Measurements from ENCODE around the gene SLC26A5. TPM values are rescaled to one million over a fixed set of nuclear protein-coding genes. Genes with fewer than 3 reads are reported as not detected.

The SLC26A5 gene
- total RNA-seq, 1 experiment from 2014 or later = not detected

DNA sequence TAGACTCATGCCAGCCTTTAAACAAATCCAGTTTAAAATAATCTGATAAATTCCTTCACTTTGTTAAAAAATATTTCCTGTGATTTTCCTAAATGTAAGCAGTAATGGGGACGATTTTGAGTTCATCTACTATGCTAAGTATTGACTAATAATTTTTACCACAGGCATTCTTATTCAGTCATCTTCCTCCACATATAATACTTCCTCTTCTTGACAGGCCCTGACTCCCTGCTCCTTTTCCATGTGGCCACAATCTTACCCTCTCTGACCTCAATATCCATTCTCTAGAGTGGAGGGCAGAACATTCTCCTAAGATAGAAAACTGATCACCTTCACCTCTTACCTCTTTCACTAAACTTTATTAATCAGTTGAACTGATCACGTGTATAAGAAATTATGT is 109.2 kb downstream of the SLC26A5 start:
- H3K27me3 ChIP-seq (ENCODE audit: control insufficient read depth, insufficient read depth, low read length) = no peaks in the 10 kb centered on the region
- ChIA-PET CTCF (no interaction called here), POLR2A (interaction anchor here (0.5 kb wide), 1 partner anchor 31 kb away, joined by 14 read pairs; no protein-coding TSS in a partner anchor)
- BruUV-seq (replicated peaks) = TSS peak; percentile 27
- H3K4me1 ChIP-seq (ENCODE audit: control insufficient read depth, insufficient read depth, low read length) = no peaks in the 10 kb centered on the region; the same call in none of the 2 replicates
- in situ Hi-C loops (cut with HindIII; ENCODE audit: low pct_unique_long_range_greater_than_20kb, low sequenced_read_pairs) = no loop called here
- peaks cover 36% of the 10 kb centered on the region for H3K36me3 ChIP-seq (ENCODE audit: control insufficient read depth, insufficient read depth, low read length)
- no peak for ATAC-seq
- no peak overlapping the region for H3K4me3 ChIP-seq (ENCODE audit: low read depth in 2 of 2, low read length in 2 of 2)
- no peak for DNase-seq (ENCODE audit: low read depth, low spot score)
- H3K9me3 ChIP-seq (ENCODE audit: control insufficient read depth, insufficient read depth, low read depth, low read length) = no peaks in the 10 kb centered on the region
- no peak overlapping the region for H3K27ac ChIP-seq (ENCODE audit: low read length)
- intact Hi-C loops (cut with micrococcal nuclease; ENCODE audit: unreplicated experiment) = no loop called here
- TF ChIP-seq, protein P1, sequence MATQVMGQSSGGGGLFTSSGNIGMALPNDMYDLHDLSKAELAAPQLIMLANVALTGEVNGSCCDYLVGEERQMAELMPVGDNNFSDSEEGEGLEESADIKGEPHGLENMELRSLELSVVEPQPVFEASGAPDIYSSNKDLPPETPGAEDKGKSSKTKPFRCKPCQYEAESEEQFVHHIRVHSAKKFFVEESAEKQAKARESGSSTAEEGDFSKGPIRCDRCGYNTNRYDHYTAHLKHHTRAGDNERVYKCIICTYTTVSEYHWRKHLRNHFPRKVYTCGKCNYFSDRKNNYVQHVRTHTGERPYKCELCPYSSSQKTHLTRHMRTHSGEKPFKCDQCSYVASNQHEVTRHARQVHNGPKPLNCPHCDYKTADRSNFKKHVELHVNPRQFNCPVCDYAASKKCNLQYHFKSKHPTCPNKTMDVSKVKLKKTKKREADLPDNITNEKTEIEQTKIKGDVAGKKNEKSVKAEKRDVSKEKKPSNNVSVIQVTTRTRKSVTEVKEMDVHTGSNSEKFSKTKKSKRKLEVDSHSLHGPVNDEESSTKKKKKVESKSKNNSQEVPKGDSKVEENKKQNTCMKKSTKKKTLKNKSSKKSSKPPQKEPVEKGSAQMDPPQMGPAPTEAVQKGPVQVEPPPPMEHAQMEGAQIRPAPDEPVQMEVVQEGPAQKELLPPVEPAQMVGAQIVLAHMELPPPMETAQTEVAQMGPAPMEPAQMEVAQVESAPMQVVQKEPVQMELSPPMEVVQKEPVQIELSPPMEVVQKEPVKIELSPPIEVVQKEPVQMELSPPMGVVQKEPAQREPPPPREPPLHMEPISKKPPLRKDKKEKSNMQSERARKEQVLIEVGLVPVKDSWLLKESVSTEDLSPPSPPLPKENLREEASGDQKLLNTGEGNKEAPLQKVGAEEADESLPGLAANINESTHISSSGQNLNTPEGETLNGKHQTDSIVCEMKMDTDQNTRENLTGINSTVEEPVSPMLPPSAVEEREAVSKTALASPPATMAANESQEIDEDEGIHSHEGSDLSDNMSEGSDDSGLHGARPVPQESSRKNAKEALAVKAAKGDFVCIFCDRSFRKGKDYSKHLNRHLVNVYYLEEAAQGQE (IDR thresholded peaks at IDR 0.05; ENCODE audit: insufficient read depth in 1 of 2, low read depth in 2 of 2, low read length in 1 of 2) = no peak
- TF ChIP-seq TCF7L2 (IDR thresholded peaks at IDR 0.05; ENCODE audit: low read depth, low read length) (no peak), POLR2AphosphoS5 (IDR thresholded peaks at IDR 0.05; ENCODE audit: low read depth, low read length) (no peak), SIN3A (IDR thresholded peaks at IDR 0.05; ENCODE audit: borderline replicate concordance, insufficient read depth, low read depth, low read length) (no peak)
- TF ChIP-seq, protein P2, sequence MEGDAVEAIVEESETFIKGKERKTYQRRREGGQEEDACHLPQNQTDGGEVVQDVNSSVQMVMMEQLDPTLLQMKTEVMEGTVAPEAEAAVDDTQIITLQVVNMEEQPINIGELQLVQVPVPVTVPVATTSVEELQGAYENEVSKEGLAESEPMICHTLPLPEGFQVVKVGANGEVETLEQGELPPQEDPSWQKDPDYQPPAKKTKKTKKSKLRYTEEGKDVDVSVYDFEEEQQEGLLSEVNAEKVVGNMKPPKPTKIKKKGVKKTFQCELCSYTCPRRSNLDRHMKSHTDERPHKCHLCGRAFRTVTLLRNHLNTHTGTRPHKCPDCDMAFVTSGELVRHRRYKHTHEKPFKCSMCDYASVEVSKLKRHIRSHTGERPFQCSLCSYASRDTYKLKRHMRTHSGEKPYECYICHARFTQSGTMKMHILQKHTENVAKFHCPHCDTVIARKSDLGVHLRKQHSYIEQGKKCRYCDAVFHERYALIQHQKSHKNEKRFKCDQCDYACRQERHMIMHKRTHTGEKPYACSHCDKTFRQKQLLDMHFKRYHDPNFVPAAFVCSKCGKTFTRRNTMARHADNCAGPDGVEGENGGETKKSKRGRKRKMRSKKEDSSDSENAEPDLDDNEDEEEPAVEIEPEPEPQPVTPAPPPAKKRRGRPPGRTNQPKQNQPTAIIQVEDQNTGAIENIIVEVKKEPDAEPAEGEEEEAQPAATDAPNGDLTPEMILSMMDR (IDR thresholded peaks at IDR 0.05) = no peak

GRCh38 chr7:103325744-103326143 is 120.3 kb downstream of the SLC26A5 start:
- Histone ChIP-seq H3K36me3 (ENCODE audit: control insufficient read depth, insufficient read depth, low read length) (peaks cover 45% of the 10 kb centered on the region), H3K9me3 (ENCODE audit: control insufficient read depth, insufficient read depth, low read depth, low read length) (no peaks in the 10 kb centered on the region), H3K4me3 (ENCODE audit: low read depth in 2 of 2, low read length in 2 of 2) (no peak overlapping the region), H3K4me1 (ENCODE audit: control insufficient read depth, insufficient read depth, low read length) (no peaks in the 10 kb centered on the region), H3K27ac (ENCODE audit: low read length) (no peak overlapping the region), H3K27me3 (ENCODE audit: control insufficient read depth, insufficient read depth, low read length) (no peaks in the 10 kb centered on the region)
- ChIA-PET POLR2A (no interaction called here), CTCF (no interaction called here)
- TF ChIP-seq, protein P1 (IDR thresholded peaks at IDR 0.05; ENCODE audit: insufficient read depth in 1 of 2, low read depth in 2 of 2, low read length in 1 of 2) = no peak
- TF ChIP-seq POLR2AphosphoS5 (IDR thresholded peaks at IDR 0.05; ENCODE audit: low read depth, low read length) (no peak), TCF7L2 (IDR thresholded peaks at IDR 0.05; ENCODE audit: low read depth, low read length) (no peak), SIN3A (IDR thresholded peaks at IDR 0.05; ENCODE audit: borderline replicate concordance, insufficient read depth, low read depth, low read length) (no peak)
- TF ChIP-seq, protein P2 (IDR thresholded peaks at IDR 0.05) = no peak
- intact Hi-C loops (cut with micrococcal nuclease; ENCODE audit: unreplicated experiment) = no loop called here
- ATAC-seq (no peak), DNase-seq (ENCODE audit: low read depth, low spot score) (no peak)
- BruUV-seq (replicated peaks) = no TSS peak
- in situ Hi-C loops (cut with HindIII; ENCODE audit: low pct_unique_long_range_greater_than_20kb, low sequenced_read_pairs) = no loop called here
